IMR-90 (cell line): Measurements from ENCODE around the gene RALGAPB. TPM values are rescaled to one million over a fixed set of nuclear protein-coding genes. Genes with fewer than 3 reads are reported as not detected.

Experiments used
- ATAC-seq: fragments of 200-7000 bp; cut with Tn5 transposase; 2 replicates; pipeline ENCODE4 v1.9.1; 2020; ENCODE audit warnings: low read depth, mild to moderate bottlenecking, moderate library complexity
- BruUV-seq: library from RNA; stranded (reverse); fragments of 400-500 nt; replicated peaks from 2 replicates; lab custom pipeline; 2021; lab: Mats Ljungman, UMichigan
- CTCF ChIA-PET: fragments of 300-600 bp; formaldehyde crosslinking; extraction: SDS; loops from one replicate; lab custom pipeline; 2021; ENCODE audit warnings: antibody characterized with exemption; lab: Yijun Ruan, JAX
- POLR2A ChIA-PET: fragments of 300-600 bp; sonication (Branson Sonifier 250); formaldehyde crosslinking; loops from one replicate; lab custom pipeline; 2022; ENCODE audit warnings: antibody characterized with exemption; ENCODE audit not compliant: unreplicated experiment; lab: Charles Lee
- DNase-seq: peaks from one replicate; pipeline ENCODE4 v3.0.0; 2013
- H2AFZ ChIP-seq: replicated peaks from 2 replicates; pipeline ENCODE3; 2013; ENCODE audit warnings: low read length, mild to moderate bottlenecking; ENCODE audit not compliant: poor library complexity
- H2AK5ac ChIP-seq: 2 replicates; pipeline ENCODE4 v1.6.1; 2013; ENCODE audit warnings: low read depth, low read length, inconsistent platforms
- H2AK9ac ChIP-seq: replicated peaks from 2 replicates; pipeline ENCODE3; 2013; ENCODE audit warnings: mild to moderate bottlenecking, low read depth, low read length, moderate library complexity; ENCODE audit not compliant: poor library complexity
- H2BK120ac ChIP-seq: 2 replicates; pipeline ENCODE4 v1.6.1; 2013; ENCODE audit warnings: low read depth, low read length, inconsistent platforms
- H2BK15ac ChIP-seq: 3 replicates; pipeline ENCODE4 v1.6.1; 2013; ENCODE audit warnings: low read depth, low read length, inconsistent platforms
- H2BK20ac ChIP-seq: 2 replicates; pipeline ENCODE4 v1.6.1; 2013; ENCODE audit warnings: low read depth, mild to moderate bottlenecking, inconsistent platforms, low read length, moderate library complexity
- H2BK5ac ChIP-seq: 2 replicates; pipeline ENCODE4 v1.6.1; 2013; ENCODE audit warnings: mild to moderate bottlenecking, low read depth, low read length, inconsistent platforms; ENCODE audit not compliant: poor library complexity, severe bottlenecking
- H3K14ac ChIP-seq: replicated peaks from 2 replicates; pipeline ENCODE4 v1.6.1; 2013; ENCODE audit warnings: low read depth, low read length, inconsistent platforms
- H3K18ac ChIP-seq: 2 replicates; pipeline ENCODE4 v1.6.1; 2013; ENCODE audit warnings: low read depth, low read length, control low read depth
- H3K23ac ChIP-seq: 2 replicates; pipeline ENCODE4 v1.6.1; 2013; ENCODE audit warnings: low read depth, low read length, inconsistent platforms
- H3K27ac ChIP-seq: 2 replicates; pipeline ENCODE4 v1.5.1; 2013; ENCODE audit warnings: mild to moderate bottlenecking, control low read depth, low read length; ENCODE audit not compliant: insufficient read depth
- H3K27me3 ChIP-seq: 2 replicates; pipeline ENCODE4 v1.6.1; 2013; ENCODE audit warnings: low read length; ENCODE audit not compliant: control insufficient read depth, insufficient read depth
- H3K36me3 ChIP-seq: 2 replicates; pipeline ENCODE4 v1.6.1; 2013; ENCODE audit warnings: low read length, mixed read lengths; ENCODE audit not compliant: control insufficient read depth, insufficient read depth
- H3K4ac ChIP-seq: 2 replicates; pipeline ENCODE4 v1.6.1; 2013; ENCODE audit warnings: low read depth, low read length, inconsistent platforms
- H3K4me1 ChIP-seq: 2 replicates; pipeline ENCODE4 v1.6.1; 2013; ENCODE audit warnings: low read length, mixed read lengths; ENCODE audit not compliant: control insufficient read depth, insufficient read depth
- H3K4me2 ChIP-seq: 2 replicates; pipeline ENCODE4 v1.6.1; 2013; ENCODE audit warnings: low read depth, mild to moderate bottlenecking, control low read depth, low read length, moderate library complexity
- H3K4me3 ChIP-seq: 2 replicates; pipeline ENCODE4 v1.5.1; 2013; ENCODE audit warnings: low read depth, mild to moderate bottlenecking, control low read depth, low read length, moderate library complexity; ENCODE audit not compliant: insufficient read depth
- H3K56ac ChIP-seq: 2 replicates; pipeline ENCODE4 v1.6.1; 2013; ENCODE audit warnings: low read length, inconsistent platforms; ENCODE audit not compliant: insufficient read depth; ENCODE audit errors: extremely low read depth
- H3K79me1 ChIP-seq, 2 experiments: 2 replicates each; pipeline ENCODE4 v1.6.1; 2013; ENCODE audit warnings: low read length in 2 of 2, inconsistent platforms in 1 of 2, low read depth in 1 of 2
- H3K9ac ChIP-seq: 2 replicates; pipeline ENCODE4 v1.6.1; 2013; ENCODE audit warnings: low read depth, low read length, control low read depth
- H3K9me1 ChIP-seq: 2 replicates; pipeline ENCODE4 v1.6.1; 2013; ENCODE audit warnings: low read length, inconsistent platforms; ENCODE audit not compliant: insufficient read depth
- H3K9me3 ChIP-seq: 2 replicates; pipeline ENCODE4 v1.6.1; 2013; ENCODE audit warnings: low read length; ENCODE audit not compliant: control insufficient read depth, insufficient read depth
- H4K20me1 ChIP-seq: 2 replicates; pipeline ENCODE4 v1.6.1; 2013; ENCODE audit warnings: low read length, inconsistent platforms; ENCODE audit not compliant: insufficient read depth
- H4K5ac ChIP-seq: 2 replicates; pipeline ENCODE4 v1.6.1; 2013; ENCODE audit warnings: mild to moderate bottlenecking, low read depth, low read length, control low read depth
- H4K8ac ChIP-seq, 2 experiments: 2 replicates each; pipeline ENCODE4 v1.6.1; 2013; ENCODE audit warnings: low read depth in 2 of 2, low read length in 2 of 2, control low read depth in 1 of 2, inconsistent platforms in 1 of 2
- H4K91ac ChIP-seq: 2 replicates; pipeline ENCODE4 v1.6.1; 2013; ENCODE audit warnings: low read depth, low read length, inconsistent platforms; ENCODE audit not compliant: insufficient read depth
- BHLHE40 ChIP-seq: fragments of 150-350 bp; IDR thresholded peaks from 2 replicates; pipeline ENCODE4 v1.6.1; 2016; ENCODE audit warnings: mild to moderate bottlenecking, low read depth, low read length
- CEBPB ChIP-seq: IDR thresholded peaks from 2 replicates; pipeline ENCODE4 v1.6.1; 2012; ENCODE audit warnings: low read depth, low read length, improper control_type of control experiment
- CHD1 ChIP-seq: IDR thresholded peaks from 2 replicates; pipeline ENCODE4 v1.6.1; 2012; ENCODE audit warnings: low read depth, low read length, improper control_type of control experiment
- FOS ChIP-seq: fragments of 150-350 bp; IDR thresholded peaks from 2 replicates; pipeline ENCODE4 v1.6.1; 2016; ENCODE audit warnings: low read depth, low read length
- MAZ ChIP-seq: IDR thresholded peaks from 2 replicates; pipeline ENCODE4 v1.6.1; 2012; ENCODE audit warnings: low read depth, mild to moderate bottlenecking, low read length, improper control_type of control experiment, moderate library complexity, borderline replicate concordance
- MXI1 ChIP-seq: IDR thresholded peaks from 2 replicates; pipeline ENCODE4 v1.6.1; 2012; ENCODE audit warnings: low read depth, mild to moderate bottlenecking, low read length, moderate library complexity, borderline replicate concordance
- NFE2L2 ChIP-seq: fragments of 150-350 bp; IDR thresholded peaks from 2 replicates; pipeline ENCODE4 v1.6.1; 2016; ENCODE audit warnings: low read depth, mild to moderate bottlenecking, low read length
- POLR2A ChIP-seq: IDR thresholded peaks from 2 replicates; pipeline ENCODE4 v1.6.1; 2012; ENCODE audit warnings: mild to moderate bottlenecking, low read depth, low read length
- RAD21 ChIP-seq: IDR thresholded peaks from 2 replicates; pipeline ENCODE4 v1.6.1; 2012; ENCODE audit warnings: low read length, improper control_type of control experiment
- RFX5 ChIP-seq: IDR thresholded peaks from 2 replicates; pipeline ENCODE4 v1.8.0; 2012; ENCODE audit warnings: low read depth, mild to moderate bottlenecking, low read length, moderate library complexity
- SMC3 ChIP-seq: fragments of 150-350 bp; IDR thresholded peaks from 2 replicates; pipeline ENCODE4 v1.6.1; 2016; ENCODE audit warnings: low read depth, mild to moderate bottlenecking, antibody characterized with exemption, low read length, moderate library complexity
- WGBS, 2 experiments: methylation state at CpG; one replicate each; pipeline versions ENCODE4 v1.1.5 to v1.1.7; 2013; ENCODE audit warnings: missing lambda C conversion rate in 2 of 2; ENCODE audit not compliant: insufficient read length in 1 of 2; ENCODE audit errors: extremely low coverage in 2 of 2; 5-methylcytosine and 5-hydroxymethylcytosine counted together
- dilution Hi-C: fragments of 300-500 bp; cut with HindIII; formaldehyde crosslinking; loops from one replicate; pipeline ENCODE4 v1.14.3; 2018; ENCODE audit warnings: low sequenced_read_pairs; ENCODE audit not compliant: unreplicated experiment
- in situ Hi-C: fragments of 300-500 bp; cut with MboI; formaldehyde crosslinking; loops from 3 replicates; pipeline ENCODE4 v1.14.3; 2019; ENCODE audit warnings: low sequenced_read_pairs, inconsistent platforms, mixed read lengths
- intact Hi-C: fragments of 100-400 bp; cut with micrococcal nuclease; formaldehyde crosslinking; loops from 2 replicates; pipeline ENCODE4 v1.10.0; 2022
- polyA plus RNA-seq, 3 experiments: library from polyadenylated mRNA; depleted of rRNA; stranded (reverse); fragments of >200 nt; gene quantifications; 2 replicates each; pipeline ENCODE4 v1.2.3, GENCODE V29; 2012; ENCODE audit warnings: low replicate concordance in 1 of 3
- total RNA-seq: library from RNA; depleted of rRNA; stranded (reverse); fragments of >200 nt; gene quantifications from 2 replicates; pipeline ENCODE4 v1.2.3, GENCODE V29; 2012
- TF ChIP-seq, protein P1 (sequence below): conservative IDR thresholded peaks from 2 replicates; pipeline ENCODE4 v1.5.1; 2012; ENCODE audit warnings: mild to moderate bottlenecking, low read depth, low read length, improper control_type of control experiment
- TF ChIP-seq, protein P2 (sequence below): fragments of 150-350 bp; IDR thresholded peaks from 2 replicates; pipeline ENCODE4 v1.6.1; 2016; ENCODE audit warnings: low read depth, mild to moderate bottlenecking, low read length, moderate library complexity, borderline replicate concordance
- TF ChIP-seq, protein P3 (sequence below): fragments of 150-350 bp; IDR thresholded peaks from 2 replicates; pipeline ENCODE4 v1.6.1; 2017; ENCODE audit warnings: mild to moderate bottlenecking, antibody characterized with exemption, low read length, low read depth

The RALGAPB gene
- total and polyA plus RNA-seq, 2 of the 4 experiments (the other 2 are of a cell fraction), result 12.7 to 30.3 TPM

DNA sequence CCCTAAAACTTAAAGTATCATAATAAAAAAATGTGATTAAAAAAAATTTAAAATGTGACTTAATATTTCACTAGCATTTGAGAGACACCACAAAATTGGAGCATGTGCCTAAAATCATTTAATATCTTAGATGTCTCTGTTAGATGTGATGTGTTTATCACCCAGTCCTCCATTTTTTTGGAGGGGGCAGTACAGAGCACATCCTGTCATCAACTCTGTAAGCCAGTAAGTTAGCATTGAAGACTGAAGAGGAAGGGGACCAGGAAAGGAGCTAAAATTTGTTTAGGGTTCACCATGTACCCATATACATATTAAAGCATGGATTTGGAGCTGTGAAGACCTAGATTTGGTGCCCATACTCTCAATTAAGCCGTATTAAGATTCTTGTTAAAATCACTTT, 77.6 kb downstream of the RALGAPB start:
- Histone ChIP-seq H4K20me1 (no peaks in the 10 kb centered on the region), H2BK20ac (no peak overlapping the region), H3K18ac (no peak overlapping the region), H2AK5ac (no peak overlapping the region), H3K36me3 (peaks cover 46% of the 10 kb centered on the region), H2AK9ac (no peak overlapping the region), H3K9ac (no peak overlapping the region), H3K27me3 (no peaks in the 10 kb centered on the region), H3K79me1 (no peaks in the 10 kb centered on the region; a peak in 2 of 4 replicates), H3K56ac (no peak overlapping the region), H4K5ac (no peak overlapping the region), H3K4me2 (no peak overlapping the region), H3K9me3 (no peaks in the 10 kb centered on the region), H2AFZ (no peak overlapping the region), H3K23ac (no peak overlapping the region), H2BK15ac (no peak overlapping the region), H3K4me1 (no peaks in the 10 kb centered on the region), H2BK5ac (no peak overlapping the region), H3K27ac (no peak overlapping the region), H2BK120ac (no peak overlapping the region), H3K4ac (no peak overlapping the region), H3K14ac (no peak overlapping the region), H4K8ac (no peak overlapping the region), H3K9me1 (no peaks in the 10 kb centered on the region; the same call in 1 of the 2 replicates), H4K91ac (no peak overlapping the region), H3K4me3 (no peak overlapping the region)
- DNase-seq (no peak), ATAC-seq (no peak)
- WGBS, 2 experiments, result no CpG with 5 or more reads among the region's 1 CpG
- POLR2A ChIA-PET, result no interaction called here
- CTCF ChIA-PET, result interaction anchor here (0.6 to 1.1 kb wide), 2 partner anchors 9 to 65 kb away, joined by 3 read pairs; no protein-coding TSS in a partner anchor
- TF ChIP-seq MAZ (no peak), FOS (no peak), CHD1 (no peak), POLR2A (no peak), NFE2L2 (no peak), RAD21 (no peak), BHLHE40 (no peak), RFX5 (no peak), CEBPB (no peak), MXI1 (no peak), SMC3 (no peak)
- TF ChIP-seq, protein P1, sequence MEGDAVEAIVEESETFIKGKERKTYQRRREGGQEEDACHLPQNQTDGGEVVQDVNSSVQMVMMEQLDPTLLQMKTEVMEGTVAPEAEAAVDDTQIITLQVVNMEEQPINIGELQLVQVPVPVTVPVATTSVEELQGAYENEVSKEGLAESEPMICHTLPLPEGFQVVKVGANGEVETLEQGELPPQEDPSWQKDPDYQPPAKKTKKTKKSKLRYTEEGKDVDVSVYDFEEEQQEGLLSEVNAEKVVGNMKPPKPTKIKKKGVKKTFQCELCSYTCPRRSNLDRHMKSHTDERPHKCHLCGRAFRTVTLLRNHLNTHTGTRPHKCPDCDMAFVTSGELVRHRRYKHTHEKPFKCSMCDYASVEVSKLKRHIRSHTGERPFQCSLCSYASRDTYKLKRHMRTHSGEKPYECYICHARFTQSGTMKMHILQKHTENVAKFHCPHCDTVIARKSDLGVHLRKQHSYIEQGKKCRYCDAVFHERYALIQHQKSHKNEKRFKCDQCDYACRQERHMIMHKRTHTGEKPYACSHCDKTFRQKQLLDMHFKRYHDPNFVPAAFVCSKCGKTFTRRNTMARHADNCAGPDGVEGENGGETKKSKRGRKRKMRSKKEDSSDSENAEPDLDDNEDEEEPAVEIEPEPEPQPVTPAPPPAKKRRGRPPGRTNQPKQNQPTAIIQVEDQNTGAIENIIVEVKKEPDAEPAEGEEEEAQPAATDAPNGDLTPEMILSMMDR, result no peak
- TF ChIP-seq, protein P2, sequence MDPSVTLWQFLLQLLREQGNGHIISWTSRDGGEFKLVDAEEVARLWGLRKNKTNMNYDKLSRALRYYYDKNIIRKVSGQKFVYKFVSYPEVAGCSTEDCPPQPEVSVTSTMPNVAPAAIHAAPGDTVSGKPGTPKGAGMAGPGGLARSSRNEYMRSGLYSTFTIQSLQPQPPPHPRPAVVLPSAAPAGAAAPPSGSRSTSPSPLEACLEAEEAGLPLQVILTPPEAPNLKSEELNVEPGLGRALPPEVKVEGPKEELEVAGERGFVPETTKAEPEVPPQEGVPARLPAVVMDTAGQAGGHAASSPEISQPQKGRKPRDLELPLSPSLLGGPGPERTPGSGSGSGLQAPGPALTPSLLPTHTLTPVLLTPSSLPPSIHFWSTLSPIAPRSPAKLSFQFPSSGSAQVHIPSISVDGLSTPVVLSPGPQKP, result no peak
- TF ChIP-seq, protein P3, sequence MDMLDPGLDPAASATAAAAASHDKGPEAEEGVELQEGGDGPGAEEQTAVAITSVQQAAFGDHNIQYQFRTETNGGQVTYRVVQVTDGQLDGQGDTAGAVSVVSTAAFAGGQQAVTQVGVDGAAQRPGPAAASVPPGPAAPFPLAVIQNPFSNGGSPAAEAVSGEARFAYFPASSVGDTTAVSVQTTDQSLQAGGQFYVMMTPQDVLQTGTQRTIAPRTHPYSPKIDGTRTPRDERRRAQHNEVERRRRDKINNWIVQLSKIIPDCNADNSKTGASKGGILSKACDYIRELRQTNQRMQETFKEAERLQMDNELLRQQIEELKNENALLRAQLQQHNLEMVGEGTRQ, result no peak
- intact Hi-C loops (no loop called here), dilution Hi-C loops (no loop called here), in situ Hi-C loops (no loop called here)
- no TSS peak for BruUV-seq
